ENCODE data around the gene TNFRSF17. TPM values are rescaled to one million over a fixed set of nuclear protein-coding genes. Genes with fewer than 3 reads are reported as not detected.
"Not testable (repeated sequence)": the region's sequence is repeated elsewhere in the genome, so short reads cannot be mapped to it uniquely, and the experiment has no call there.

Gene TNFRSF17
- total RNA-seq, 1 donor = not detected

- TF ChIP-seq CTCF (IDR thresholded peaks at IDR 0.05; ENCODE audit: insufficient read depth, low read length) = no peak
These were observed 1.3 kb upstream of the TNFRSF17 start for GRCh38 chr16:11963706-11964105.

GRCh38 chr16:11966173-11966572, 1.2 kb downstream of the TNFRSF17 start:
- DNase-seq (ENCODE audit: low read depth) = no peak
- no peak overlapping the region for H3K4me3 ChIP-seq (ENCODE audit: low read depth, low read length)
- no peak for TF ChIP-seq CTCF (IDR thresholded peaks at IDR 0.05; ENCODE audit: insufficient read depth, low read length)

More at GRCh38 chr16:11963706-11964105, 1.3 kb upstream of the TNFRSF17 start:
- no peak for DNase-seq (ENCODE audit: low read depth)
- H3K4me3 ChIP-seq (ENCODE audit: low read depth, low read length) = no peak overlapping the region

- H3K4me3 ChIP-seq (ENCODE audit: low read depth, low read length) = no peak overlapping the region
- no peak for DNase-seq (ENCODE audit: low read depth)
- no peak for TF ChIP-seq CTCF (IDR thresholded peaks at IDR 0.05; ENCODE audit: insufficient read depth, low read length)
These were observed 2.3 kb downstream of the TNFRSF17 start for GRCh38 chr16:11967195-11967911.

GRCh38 chr16:11968577-11968976, 3.6 kb downstream of the TNFRSF17 start:
- no peak overlapping the region for H3K4me3 ChIP-seq (ENCODE audit: low read depth, low read length)
- DNase-seq (ENCODE audit: low read depth) = no peak
- TF ChIP-seq CTCF (IDR thresholded peaks at IDR 0.05; ENCODE audit: insufficient read depth, low read length) = no peak

GRCh38 chr16:11970292-11970691, 5.3 kb downstream of the TNFRSF17 start:
- not testable (repeated sequence) for DNase-seq (ENCODE audit: low read depth); H3K4me3 ChIP-seq (ENCODE audit: low read depth, low read length)

- DNase-seq (ENCODE audit: low read depth) = no peak
- TF ChIP-seq CTCF (IDR thresholded peaks at IDR 0.05; ENCODE audit: insufficient read depth, low read length) = no peak
- no peak overlapping the region for H3K4me3 ChIP-seq (ENCODE audit: low read depth, low read length)
These were observed 7.1 kb downstream of the TNFRSF17 start for GRCh38 chr16:11972128-11972527.

- H3K4me3 ChIP-seq (ENCODE audit: low read depth, low read length) = no peak overlapping the region
- no peak for DNase-seq (ENCODE audit: low read depth)
- no peak for TF ChIP-seq CTCF (IDR thresholded peaks at IDR 0.05; ENCODE audit: insufficient read depth, low read length)
These were observed 8.1 kb downstream of the TNFRSF17 start for GRCh38 chr16:11973070-11973469.
